ENCODE results near the gene FIS1.

- TF ChIP-seq POLR2A (IDR thresholded peaks at IDR 0.05) (no peak), POLR2AphosphoS5 (IDR thresholded peaks at IDR 0.05) (no peak), CTCF (IDR thresholded peaks at IDR 0.05) (no peak)
These were observed 10.2 kb downstream of the FIS1 start for GRCh38 chr7:101234636-101235035.
